GM12865 (cell line): Measurements from ENCODE around the gene GRK6.

Experiments
- DNase-seq: peaks from one replicate; pipeline ENCODE4 v3.0.0; 2010; ENCODE audit warnings: low read depth
- H3K4me3 ChIP-seq: 2 replicates; pipeline ENCODE4 v1.5.1; 2011; ENCODE audit warnings: mild to moderate bottlenecking, low read depth, low read length, control low read depth
- CTCF ChIP-seq: IDR thresholded peaks from 2 replicates; pipeline ENCODE4 v1.5.1; 2011; ENCODE audit warnings: low read length, control low read depth, low read depth, inconsistent platforms; ENCODE audit not compliant: insufficient read depth; ENCODE audit errors: missing control alignments

GRK6 gene

GRCh38 chr5:177442066-177442826 is 15.8 kb downstream of the GRK6 start:
- no peak for DNase-seq
- H3K4me3 ChIP-seq, result no peak overlapping the region
- TF ChIP-seq CTCF, result no peak

- H3K4me3 ChIP-seq, result no peak overlapping the region
- DNase-seq, result no peak
- TF ChIP-seq CTCF, result no peak
Observed at GRCh38 chr5:177443144-177443983, 16.9 kb downstream of the GRK6 start.

- no peak for TF ChIP-seq CTCF
- H3K4me3 ChIP-seq, result no peak overlapping the region
- peak; percentile 54 for DNase-seq
Observed at GRCh38 chr5:177444106-177445051, 17.9 kb downstream of the GRK6 start.

DNA sequence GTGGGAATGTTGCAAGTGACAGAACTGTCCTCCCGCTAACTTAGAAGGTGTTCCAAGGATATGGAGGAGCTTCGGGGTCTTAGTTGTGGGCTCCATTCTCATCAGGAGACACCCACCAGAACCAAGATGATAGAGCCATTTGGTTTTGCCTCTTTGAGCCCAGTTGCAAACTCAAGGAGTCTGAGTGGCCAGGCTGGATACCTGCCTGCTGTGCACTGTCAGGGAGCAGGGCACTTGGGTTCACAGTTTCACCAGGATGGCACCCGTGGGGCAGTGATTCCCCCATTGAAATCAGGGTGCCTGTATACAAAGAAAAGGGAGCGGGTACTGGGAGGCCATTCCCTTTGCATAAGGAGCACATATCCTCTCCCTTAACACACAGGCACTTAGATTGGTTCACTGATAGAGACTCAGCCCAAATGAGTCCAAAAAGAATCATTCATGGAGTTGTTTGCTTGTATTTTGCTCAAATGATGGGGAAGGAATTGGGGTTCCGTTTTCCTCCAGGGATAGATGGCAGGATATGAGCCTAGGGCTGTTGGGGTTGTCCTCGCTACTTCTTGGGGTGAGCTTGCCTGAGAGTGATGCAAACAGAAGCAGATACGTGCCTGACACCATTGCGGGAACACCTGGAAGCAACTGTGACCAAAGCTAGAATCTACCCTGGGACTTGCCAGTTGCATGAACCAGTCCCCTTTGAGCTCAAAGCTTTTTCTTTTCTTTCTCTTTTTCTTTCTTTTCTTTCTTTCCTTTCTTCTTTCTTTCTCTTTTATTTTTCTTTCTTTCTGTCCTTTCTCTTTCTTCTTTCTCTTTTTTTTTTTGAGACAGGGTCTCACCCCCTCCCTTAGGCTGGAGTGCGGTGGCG is 18.8 kb downstream of the GRK6 start:
- H3K4me3 ChIP-seq, result peak overlapping the region; percentile 73; the same call in 1 of the 2 replicates
- no peak for TF ChIP-seq CTCF
- DNase-seq, result peak; percentile 67

DNA sequence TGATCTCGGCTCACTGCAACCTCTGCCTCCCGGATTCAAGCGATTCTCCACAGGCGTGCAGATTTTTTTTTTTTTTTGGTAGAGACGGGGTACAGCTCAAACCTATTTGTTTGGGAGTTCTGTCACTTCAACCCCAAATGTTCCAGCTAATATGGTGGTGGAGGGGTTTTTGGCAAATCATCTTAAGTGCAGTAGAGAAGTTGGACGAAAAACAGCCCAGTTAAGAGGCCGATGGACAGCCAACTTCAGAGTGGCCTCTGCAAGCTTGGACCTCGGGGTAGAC is 19.4 kb downstream of the GRK6 start:
- H3K4me3 ChIP-seq, result peak overlapping the region; percentile 73
- no peak for TF ChIP-seq CTCF
- no peak for DNase-seq
